Hematopoietic multipotent progenitor cell treated with erythropoietin and hydrocortisone succinate and interleukin-3 and kit ligand, for 6 days (in vitro differentiated cells): ENCODE results near the gene POMGNT1.
"Not testable (repeated sequence)": the region's sequence is repeated elsewhere in the genome, so short reads cannot be mapped to it uniquely, and the experiment has no call there.

ENCODE experiments used
- DNase-seq: peaks from one replicate; pipeline ENCODE4 v3.0.0-alpha.2; 2015

The POMGNT1 gene

DNA sequence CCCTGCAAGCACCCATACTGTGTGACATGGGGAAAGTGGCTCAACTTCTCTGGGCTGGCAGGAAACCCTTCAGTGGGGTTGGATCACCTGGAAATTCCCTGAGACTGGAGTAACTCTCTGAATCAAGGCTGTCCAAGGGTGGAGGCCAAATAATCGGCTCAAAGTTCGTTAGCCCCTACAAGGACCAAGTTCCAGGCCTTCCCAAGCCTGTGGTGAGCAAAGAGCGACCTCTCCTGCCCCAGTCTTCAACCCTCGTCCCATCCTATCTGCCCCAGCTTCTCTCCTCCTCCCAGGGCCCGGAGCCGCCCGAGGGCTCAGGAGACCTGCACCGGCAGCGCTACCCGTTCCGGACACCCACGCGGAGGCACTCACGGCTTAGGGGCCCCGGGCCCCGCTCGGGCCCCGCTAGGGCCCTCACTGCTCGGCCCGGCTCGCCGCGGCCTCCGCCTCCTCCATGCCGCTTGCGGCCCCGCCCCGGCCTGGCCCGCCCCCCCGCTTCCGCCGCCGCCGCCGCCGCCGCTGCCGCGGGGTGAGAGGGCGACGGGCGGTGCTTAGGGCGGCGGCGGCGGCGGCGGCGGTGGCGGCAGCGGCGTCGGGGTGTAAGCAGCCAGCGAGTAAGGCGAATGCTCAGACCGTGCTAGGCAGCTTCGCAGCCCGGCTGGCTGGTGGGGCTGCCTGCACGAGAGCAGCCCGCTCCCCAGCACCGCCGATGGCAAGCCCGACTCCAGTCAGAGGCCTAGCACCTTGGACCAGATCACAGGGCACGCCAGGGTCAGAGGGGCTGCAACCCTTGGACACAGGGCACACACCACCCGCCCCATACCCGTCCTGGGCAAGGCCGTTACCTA is at the start of gene POMGNT1:
POMGNT1 (minus strand) TSS at position 471 of the 848 bp plus-strand sequence. CDS start 613 bp downstream, outside the sequence.
- peak; percentile 76 for DNase-seq

GRCh38 chr1:46247436-46248121 is 49.3 kb upstream of the POMGNT1 start, which contains the start of gene RAD54L:
Gene RAD54L (plus strand): TSS chr1:46247763. CDS start chr1:46248406, 643 bp downstream.
- peak; percentile 99 for DNase-seq

DNA sequence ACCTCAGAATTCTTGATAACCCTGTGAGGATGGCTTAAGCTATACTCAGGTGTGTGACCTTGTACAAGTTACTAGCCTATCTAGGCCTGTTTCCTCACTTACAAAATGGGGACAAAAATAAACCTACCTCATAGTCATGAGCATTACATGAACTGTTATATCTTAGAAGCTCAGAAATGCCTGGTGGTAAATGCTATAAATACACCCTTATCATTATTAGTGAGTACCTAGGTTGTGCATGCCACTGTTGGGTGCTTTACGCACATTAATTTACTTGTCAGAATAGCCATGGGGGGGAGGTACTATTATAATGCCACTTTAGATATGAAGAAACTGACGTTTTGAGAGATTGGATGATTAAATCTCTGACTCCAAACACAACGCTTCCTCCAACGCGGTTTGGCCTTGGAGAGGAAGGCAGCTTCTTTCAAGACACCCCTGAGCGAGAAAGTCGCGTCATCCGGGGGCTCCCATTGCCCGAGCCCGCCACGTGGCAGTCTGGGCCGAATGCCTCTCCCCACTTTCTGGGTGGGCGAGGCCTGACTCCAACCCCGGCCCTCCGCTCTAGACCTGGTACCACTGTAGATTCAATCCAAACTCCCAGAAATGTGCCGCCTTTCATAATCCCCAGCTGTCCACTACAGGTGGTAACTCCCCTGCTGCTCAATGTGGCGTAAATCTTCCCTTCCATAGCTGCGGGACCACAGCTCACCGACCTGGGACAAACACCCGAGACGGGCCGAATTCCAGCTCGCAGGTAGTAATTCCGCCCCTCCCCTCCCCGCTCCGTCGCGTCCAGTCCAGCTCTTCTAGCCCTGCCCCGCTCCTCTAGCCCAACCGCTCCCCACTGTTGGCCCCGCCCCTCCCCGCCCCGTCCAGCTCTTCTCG is 48.6 kb upstream of the POMGNT1 start:
- peak; percentile 82 for DNase-seq

DNA sequence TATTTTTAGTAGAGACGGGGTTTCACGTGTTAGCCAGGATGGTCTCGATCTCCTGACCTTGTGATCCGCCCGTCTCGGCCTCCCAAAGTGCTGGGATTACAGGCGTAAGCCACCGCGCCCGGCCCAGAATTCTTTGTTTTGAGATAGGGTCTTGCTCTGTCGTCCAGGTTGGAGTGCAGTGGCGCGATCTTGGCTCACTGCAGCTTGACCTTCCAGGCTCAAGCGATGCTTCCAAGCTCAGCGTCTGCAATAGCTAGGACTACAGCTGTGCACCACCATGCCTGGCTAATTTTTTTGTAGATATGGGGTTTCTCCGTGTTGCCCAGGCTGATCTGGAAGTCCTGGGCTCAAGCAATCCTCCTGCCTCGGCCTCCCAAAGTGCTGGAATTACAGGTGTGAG is 47.9 kb upstream of the POMGNT1 start:
- DNase-seq, result not testable (repeated sequence)

DNA sequence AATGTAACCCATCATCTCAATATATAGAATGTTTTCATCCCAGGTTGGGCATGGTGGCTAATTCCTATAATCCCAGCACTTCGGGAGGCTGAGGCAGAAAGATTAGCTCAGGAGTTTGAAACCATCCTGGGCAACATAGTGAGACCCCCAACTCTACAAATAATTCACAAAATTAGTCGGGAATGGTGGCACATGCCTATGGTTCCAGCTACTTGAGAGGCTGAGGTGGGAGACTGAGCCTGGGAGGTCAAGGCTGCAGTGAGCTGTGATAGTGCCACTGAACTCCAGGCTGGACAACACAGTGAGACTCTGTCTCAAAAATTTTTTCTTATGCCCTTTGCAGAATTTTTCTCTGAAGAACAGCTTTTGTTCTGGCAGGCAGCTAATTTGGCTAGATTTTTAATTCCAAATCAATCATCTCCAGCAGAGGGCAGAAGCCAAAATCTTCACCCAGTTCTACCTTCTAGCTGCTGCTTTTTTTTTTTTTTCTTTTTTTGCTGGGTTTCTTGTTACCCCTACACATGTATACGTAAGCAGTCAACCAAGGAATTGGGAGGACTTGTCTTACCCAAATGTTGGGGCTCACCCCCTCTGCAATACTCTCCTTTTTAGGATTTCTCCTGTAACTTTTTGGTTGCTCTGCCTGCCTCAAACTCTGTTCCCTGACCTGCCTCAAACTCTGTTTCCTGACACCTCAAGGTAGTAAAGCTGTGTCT is 46.6 kb upstream of the POMGNT1 start:
- DNase-seq, result peak; percentile 85

DNA sequence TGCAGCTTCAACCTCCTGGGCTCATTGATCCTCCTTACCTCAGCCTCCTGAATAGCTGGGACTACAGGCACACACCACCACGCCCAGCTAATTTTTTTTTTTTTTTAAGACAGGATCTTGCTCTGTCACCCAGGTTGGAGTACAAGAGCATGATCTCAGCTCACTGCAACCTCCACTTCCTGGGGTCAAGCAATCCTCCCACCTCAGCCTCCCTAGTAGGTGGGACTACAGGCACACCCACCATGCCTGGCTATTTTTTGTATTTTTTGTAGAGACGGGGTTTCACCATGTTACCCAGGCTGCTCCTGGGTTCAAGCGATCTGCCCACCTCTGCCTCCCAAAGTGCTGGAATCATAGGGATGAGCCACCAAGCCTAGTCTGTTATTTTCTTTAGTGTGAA is 45.6 kb upstream of the POMGNT1 start:
- not testable (repeated sequence) for DNase-seq

- no peak for DNase-seq
Observed at GRCh38 chr1:46242918-46243317, 44.7 kb upstream of the POMGNT1 start.

DNA sequence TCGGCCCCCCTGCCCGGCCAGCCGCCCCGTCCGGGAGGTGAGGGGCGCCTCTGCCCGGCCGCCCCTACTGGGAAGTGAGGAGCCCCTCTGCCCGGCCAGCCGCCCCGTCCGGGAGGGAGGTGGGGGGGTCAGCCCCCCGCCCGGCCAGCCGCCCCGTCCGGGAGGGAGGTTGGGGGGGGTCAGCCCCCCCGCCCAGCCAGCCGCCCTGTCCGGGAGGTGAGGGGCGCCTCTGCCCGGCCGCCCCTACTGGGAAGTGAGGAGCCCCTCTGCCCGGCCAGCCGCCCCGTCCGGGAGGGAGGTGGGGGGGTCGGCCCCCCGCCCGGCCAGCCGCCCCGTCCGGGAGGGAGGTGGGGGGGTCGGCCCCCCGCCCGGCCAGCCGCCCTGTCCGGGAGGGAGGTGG is 43.5 kb upstream of the POMGNT1 start:
- not testable (repeated sequence) for DNase-seq

GRCh38 chr1:46238865-46239264 is 40.6 kb upstream of the POMGNT1 start:
- DNase-seq, result not testable (repeated sequence)

- no peak for DNase-seq
Observed at GRCh38 chr1:46236882-46237281, 38.6 kb upstream of the POMGNT1 start.

- not testable (repeated sequence) for DNase-seq
Observed at GRCh38 chr1:46231231-46231630, 33.0 kb upstream of the POMGNT1 start.

- no peak for DNase-seq
Observed at GRCh38 chr1:46224966-46225365, 26.7 kb upstream of the POMGNT1 start.

DNA sequence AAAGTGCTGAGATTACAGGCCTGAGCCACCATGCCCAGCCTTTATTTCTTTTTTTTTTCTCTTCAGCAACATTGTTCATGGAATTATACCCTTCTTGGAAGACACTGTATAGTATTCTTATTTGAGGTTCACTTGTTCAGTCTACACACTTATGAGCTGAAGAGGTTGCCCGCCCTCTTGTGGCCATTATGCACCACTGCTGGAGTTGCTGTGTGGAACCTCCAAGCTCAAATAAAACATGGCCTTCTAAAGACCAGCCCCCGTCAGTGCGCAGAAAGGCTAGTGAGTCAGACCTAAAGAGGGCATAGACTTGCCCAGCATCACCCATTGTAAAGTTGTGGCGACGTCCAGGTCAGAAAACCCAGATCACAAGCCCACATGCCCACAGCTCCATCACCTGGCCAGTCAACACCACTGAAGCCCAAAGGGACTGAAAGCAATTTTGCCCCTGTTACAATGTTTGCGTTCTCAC is 25.3 kb upstream of the POMGNT1 start:
- DNase-seq, result peak; percentile 93

DNA sequence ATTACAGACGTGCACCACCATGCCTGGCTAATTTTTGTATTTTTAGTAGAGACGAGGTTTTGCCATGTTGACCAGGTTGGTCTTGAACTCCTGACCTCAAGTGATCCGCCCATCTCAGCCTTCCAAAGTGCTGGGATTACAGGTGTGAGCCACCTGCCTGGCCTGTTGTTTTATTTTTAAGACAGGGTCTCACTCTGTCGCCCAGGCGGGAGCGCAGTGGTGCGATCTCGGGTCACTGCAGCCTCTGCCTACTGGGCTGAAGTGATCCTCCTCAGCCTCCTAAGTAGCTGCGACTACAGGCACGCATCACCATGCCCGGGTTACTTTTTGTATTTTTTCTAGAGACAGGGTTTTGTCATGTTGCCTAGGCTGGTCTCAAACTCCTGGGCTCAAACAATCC is 24.8 kb upstream of the POMGNT1 start:
- DNase-seq, result not testable (repeated sequence)

GRCh38 chr1:46221749-46222148 is 23.5 kb upstream of the POMGNT1 start:
- DNase-seq, result no peak

- no peak for DNase-seq
Observed at GRCh38 chr1:46220808-46221207, 22.6 kb upstream of the POMGNT1 start.

DNA sequence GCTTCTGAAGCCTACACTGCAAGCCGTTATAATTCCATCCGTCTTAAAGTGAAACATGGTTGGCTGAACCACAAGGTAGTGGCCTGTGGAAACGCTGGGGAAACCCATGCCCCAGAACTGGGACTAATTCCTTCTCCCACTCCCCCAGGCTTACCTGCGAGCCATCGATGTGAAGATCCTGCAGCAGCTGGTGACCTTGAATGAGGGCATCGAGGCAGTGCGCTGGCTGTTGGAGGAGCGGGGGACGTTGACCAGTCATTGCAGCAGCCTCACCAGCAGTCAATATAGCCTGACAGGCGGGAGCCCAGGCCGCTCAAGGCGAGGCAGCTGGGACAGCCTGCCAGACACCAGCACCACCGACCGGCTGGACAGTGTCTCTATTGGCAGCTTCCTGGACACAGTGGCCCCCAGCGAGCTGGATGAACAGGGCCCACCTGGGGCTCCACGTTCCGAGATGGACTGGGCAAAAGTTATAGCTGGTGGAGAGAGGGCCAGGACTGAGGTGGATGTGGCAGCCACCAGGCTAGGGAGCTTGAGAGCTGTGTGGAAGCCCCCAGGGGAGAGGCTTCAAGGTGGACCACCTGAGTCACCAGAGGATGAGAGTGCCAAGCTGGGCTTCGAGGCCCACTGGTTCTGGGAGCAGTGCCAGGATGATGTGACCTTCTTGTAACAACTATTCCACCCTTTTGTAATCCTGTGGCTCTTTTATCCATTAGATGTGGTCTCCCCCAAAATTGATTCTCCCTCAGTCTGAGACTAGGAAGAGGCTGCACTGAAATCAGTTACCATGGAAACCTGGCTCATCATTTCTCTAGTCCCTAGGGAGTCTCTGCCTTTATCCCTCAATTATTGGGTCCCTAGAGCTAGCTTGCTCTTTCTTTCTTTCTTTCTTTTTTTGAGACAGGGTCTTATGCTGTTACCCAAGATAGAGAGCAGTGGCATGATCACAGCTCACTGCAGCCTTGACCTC is 21.6 kb upstream of the POMGNT1 start:
- no peak for DNase-seq

DNA sequence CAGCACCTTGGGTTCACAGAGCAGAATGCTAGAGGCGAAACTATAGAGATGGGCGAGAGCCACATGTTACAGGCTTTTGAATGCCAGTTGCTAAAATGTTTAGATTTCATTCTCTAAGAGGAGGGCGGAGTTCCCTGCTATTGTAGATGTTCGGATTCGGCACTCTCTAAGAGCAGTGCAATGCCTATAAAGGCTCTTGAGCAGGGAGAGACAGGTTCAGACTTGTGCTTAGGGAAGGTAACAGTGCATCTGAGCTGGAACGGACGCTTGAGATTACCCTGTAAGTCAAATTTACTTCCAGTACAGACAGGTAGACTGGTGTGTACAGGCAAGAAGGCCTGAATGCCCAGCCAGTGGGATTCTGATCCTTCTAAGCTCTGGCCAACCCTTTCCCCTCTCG is 20.2 kb upstream of the POMGNT1 start:
- DNase-seq, result no peak

DNA sequence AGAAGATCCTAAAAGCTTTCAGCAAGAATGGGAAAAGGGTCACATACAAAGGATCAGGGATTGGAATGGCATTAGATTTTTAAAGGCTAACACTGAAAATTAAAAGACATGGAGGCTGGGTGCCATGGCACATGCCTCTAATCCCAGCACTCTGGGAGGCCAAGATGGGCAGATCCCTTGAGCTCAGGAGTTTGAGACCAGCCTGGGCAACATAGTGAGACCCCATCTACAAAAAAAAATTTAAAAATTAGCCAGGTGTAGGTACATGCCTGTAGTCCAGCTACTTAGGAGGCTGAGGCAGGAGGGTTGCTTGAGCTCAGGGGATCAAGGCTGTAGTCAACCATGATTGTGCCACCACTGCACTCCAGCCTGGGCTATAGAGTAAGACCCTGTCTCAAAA is 17.3 kb upstream of the POMGNT1 start:
- DNase-seq, result no peak

- DNase-seq, result no peak
Observed at GRCh38 chr1:46211051-46211450, 12.8 kb upstream of the POMGNT1 start.

- DNase-seq, result no peak
Observed at GRCh38 chr1:46210561-46210960, 12.3 kb upstream of the POMGNT1 start.
